GM21390 (cell line): ENCODE measurements around the gene OR2B2.
A peak's percentile ranks its signal among the peaks of the same experiment; 100 is the strongest.
"Not testable (repeated sequence)": the region's sequence is repeated elsewhere in the genome, so short reads cannot be mapped to it uniquely, and the experiment has no call there.

Experiments
- ATAC-seq: cut with Tn5 transposase; IDR thresholded peaks from one replicate; pipeline ENCODE4 v1.9.1; 2021; ENCODE audit not compliant: unreplicated experiment

The OR2B2 gene

DNA sequence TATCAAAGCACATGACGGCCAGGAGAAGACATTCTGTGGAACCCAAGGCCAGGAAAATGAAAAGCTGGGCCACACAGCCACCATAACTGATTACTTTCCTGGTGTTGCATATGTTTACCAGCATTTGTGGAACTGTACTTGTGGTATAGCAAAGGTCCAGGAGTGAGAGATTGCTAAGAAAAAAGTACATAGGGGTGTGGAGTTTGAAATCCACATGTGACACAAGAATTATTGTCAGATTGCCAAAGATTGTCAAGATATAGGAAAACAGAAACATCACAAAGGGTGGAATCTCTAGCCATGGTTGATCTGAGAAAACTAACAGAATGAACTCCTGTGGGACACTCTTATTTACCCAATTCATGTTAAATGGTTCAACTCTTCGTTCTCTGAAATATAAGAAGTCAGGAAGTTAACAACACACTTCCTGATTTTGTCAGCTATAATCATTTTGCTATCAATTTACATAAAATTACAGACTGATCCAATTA is at the start of gene OR2B2:
Gene OR2B2 (minus strand): TSS at position 441 of the 491 bp plus-strand sequence. CDS start 77 bp downstream, at position 364.
- ATAC-seq = no peak

DNA sequence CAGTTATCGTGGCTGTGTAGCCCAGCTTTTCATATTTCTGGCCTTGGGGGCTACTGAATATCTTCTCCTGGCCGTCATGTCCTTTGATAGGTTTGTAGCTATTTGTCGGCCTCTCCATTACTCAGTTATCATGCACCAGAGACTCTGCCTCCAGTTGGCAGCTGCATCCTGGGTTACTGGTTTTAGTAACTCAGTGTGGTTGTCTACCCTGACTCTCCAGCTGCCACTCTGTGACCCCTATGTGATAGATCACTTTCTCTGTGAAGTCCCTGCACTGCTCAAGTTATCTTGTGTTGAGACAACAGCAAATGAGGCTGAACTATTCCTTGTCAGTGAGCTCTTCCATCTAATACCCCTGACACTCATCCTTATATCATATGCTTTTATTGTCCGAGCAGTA is 45.3 kb upstream of the OR2B2 start:
- ATAC-seq = no peak

DNA sequence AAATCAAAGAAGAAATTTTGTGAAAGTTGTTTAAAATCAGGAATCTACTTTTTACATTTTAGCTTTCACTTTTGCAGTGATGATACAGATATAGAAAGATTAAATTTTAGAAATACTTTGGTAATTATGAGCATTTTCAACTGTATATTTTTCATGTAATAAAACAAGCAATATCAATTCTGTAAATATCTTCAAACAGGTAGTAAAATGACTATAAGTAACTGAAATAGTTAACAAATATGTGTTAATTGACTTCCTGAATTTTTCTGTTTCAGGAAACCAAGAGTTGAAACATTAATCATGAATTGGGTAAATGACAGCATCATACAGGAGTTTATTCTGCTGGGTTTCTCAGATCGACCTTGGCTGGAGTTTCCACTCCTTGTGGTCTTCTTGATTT is 44.7 kb upstream of the OR2B2 start, which contains the start of gene OR2B6:
Gene OR2B6 (plus strand): TSS at position 301 of the 400 bp plus-strand sequence. CDS start 0 bp downstream, at position 301.
- no peak for ATAC-seq

DNA sequence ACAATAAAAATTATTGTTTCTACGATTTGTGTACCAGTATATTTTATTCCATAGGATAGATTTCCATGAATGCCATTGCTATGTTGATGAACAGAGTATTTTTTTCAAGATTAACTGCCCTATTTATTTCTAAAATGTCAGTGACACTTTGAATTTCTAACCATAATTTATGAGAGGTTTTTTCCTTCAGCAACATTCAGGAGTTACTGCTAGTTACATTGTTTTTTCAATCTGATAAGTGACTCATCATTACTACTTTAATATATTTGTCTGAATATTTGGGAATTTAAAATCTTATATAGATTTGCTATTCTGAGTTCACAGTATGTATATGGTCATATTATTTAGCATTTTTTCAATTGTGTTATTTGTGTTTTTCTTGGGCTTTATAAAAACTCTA is 38.8 kb upstream of the OR2B2 start:
- no peak for ATAC-seq

DNA sequence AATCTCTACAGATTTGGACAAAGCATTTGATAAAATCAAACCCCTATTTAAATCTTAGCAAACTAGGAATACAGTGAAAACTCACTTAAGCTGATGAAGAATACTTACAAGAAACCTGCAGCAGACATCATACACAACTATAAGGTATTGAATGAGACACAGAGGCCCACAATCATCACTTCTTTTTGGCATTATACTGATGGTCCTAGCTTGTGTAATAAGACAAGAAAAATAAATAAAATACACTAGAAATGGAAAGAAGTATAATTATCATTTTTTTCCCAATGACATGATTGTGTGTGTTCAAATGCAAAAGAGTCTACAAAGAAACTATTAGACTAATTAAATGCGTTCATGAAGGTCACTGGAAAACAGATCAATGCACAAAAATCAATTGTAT is 36.0 kb upstream of the OR2B2 start:
- ATAC-seq = no peak

DNA sequence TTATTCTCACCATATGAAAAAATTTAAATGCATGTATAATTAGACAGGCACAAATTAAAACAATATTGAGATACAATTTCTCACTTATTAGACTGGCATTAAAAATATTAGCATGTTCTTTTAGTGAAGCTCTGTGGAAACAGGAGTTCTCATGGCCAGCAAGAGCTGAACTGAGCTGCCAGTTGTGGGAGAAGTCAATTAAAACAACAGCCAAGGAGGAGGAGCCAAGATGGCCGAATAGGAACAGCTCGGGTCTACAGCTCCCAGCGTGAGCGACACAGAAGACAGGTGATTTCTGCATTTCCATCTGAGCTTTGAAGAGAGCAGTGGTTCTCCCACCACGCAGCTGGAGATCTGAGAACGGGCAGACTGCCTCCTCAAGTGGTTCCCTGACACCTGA is 30.9 kb upstream of the OR2B2 start:
- not testable (repeated sequence) for ATAC-seq

DNA sequence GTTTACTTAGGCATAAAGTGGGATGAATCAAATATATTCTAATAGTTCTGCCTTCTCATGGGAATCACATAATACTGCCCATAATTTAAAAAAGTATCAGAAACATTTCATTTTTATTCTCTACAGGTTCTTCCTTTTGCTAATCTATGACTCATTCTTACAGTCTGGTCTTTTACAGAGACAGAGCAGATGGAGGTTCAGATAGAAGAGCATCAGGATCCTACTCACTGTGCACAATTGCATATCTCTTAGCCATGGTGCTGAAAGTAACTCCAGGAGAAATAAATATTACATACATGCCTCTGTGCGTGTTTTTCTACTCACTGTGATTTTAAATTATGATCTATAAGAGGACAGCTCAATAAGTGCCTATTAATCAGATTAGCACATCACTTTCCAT is 28.6 kb upstream of the OR2B2 start:
- no peak for ATAC-seq

DNA sequence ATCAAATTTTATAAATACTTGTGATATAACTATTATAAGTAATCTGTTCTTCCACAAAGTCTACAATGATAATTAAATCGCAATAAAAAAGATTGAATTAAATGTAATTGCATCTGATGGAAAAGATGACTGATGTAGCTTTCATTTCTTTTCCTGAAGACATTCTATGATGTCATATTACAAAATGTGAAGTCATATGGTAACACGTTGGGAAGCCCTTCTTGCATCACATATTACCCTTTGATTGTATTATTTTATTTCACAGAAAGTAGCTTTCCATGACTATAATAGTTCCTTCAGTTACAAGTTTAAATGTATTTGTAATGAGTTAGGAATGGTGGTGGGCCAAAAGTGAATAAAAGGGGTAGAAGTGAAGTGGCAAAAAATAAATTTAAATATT is 19.0 kb upstream of the OR2B2 start:
- no peak for ATAC-seq

DNA sequence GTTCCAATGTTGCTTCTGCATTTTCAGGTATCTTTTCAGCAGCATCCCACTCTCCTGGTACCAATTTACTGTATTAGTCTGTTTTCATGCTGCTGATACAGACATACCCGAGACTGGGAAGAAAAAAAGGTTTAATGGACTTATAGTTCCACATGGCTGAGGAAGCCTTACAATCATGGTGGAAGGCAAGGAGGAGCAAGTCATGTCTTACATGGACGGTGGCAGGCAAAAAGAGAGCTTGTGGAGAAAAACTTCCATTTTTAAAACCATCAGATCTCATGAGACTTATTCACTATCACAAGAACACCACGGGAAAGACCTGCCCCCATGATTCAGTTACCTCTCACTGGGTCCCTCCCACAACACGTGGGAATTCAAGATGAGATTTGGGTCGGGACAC is 17.7 kb upstream of the OR2B2 start:
- not testable (repeated sequence) for ATAC-seq

DNA sequence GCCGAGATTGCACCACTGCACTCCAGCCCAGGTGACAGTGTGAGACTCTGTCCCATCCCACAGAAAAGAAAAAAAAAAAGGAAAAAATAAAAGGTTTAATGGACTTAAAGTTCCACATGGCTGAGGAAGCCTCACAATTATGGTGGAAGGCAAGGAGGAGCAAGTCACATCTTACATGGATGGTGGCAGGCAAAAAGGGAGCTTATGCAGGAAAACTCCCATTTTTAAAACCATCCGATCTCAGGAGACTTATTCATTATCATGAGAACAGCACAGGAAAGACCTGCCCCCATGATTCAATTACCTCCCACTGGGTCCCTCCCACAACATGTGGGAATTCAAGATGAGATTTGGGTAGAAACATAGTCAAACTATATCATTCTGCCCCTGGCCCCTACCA is 15.8 kb upstream of the OR2B2 start:
- not testable (repeated sequence) for ATAC-seq

DNA sequence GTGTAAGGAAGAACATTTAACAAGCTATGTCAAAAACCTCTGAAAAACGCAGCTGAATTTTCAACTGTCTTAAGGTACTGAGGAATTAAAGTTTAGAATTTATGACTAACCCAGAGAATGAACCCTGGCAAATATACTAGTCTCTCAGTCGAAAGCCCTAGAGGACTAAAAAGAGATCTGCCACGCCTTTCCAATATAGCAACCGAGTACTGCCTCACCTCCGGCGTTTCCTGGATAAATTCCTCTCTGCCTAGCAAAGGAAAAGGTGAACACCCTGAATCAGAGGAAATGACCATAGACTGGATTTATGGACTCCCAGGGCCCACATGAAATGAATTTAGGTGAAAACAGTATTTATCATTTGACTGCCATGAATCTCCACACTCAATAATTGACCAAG is 12.0 kb upstream of the OR2B2 start:
- ATAC-seq = no peak

DNA sequence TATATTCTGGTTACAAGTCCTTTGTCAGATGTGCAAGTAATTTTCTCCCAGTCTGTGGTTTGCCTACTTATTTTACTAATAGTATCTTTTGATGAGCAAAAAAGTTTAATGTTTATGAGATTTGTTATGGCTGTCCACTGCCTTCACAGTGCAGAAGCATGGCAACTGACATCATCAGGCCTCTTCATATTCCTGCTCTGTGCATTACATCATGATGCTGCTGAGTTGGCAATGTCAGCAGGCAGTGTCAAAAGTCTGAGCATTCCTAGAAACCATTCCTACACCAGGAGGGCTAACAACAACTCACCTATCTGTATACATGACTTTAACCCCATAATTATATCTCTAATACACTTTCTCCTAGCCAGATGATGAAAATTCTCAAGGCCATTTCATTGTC is 10.8 kb upstream of the OR2B2 start:
- no peak for ATAC-seq

DNA sequence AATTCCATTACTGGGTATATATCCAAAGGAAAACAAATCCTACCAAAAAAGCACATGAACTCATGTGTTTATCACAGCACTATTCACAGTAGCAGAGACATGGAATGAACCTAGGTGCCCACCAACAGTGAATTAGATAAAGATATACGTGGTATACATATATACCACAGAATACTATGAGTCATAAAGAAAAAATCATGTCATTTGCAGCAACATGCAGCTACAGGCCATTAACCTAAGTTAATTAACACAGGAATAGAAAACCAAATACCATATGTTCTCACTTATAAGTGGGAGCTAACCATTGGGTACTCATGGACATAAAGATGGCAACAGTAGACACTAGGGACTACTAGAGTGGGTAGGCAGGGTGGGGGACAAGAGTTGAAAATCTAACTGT is 4.2 kb downstream of the OR2B2 start:
- ATAC-seq = no peak

DNA sequence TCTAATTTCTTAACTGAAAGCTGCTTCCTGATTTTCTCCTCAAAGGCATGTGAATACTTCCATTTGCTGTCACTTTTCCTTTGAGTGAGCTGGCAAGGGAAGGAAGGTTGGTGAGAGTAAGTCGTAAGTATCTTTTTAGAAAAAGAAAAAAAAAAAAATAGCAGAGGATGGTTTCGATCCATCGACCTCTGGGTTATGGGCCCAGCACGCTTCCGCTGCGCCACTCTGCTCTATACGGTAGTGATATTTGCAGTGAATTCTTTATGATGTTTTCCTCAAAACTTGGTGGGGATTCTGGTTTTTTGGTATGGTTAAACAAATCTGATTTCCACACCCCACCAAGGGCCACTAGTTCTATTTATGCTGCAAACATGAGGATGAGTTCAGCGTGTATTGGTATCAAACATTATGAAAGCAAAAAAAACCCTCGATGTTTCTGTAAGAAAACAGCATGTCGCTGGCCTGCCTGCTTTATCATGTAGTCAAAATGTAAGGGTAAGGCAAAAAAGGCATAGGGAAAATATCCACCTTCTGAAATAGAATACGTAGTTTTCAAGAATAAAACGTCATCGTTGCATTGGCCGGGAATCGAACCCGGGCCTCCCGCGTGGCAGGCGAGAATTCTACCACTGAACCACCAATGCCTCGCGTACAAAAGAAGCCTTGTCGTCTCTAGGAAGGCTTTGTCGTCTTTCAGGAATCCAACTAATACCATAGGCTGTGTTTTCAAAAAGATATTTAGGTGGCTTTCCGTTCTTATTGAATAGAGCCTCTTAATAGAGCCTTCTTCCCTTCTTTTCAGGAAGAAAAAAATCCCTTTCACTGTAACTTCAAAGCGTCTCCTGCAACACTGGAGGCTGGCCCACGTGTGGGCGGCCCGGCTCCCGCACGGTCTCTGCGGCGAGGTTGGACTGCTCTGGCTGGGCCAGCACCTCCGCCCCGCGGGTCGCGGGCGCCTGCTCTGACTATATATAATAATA is 9.6 kb downstream of the OR2B2 start:
- peak; percentile 74 for ATAC-seq

DNA sequence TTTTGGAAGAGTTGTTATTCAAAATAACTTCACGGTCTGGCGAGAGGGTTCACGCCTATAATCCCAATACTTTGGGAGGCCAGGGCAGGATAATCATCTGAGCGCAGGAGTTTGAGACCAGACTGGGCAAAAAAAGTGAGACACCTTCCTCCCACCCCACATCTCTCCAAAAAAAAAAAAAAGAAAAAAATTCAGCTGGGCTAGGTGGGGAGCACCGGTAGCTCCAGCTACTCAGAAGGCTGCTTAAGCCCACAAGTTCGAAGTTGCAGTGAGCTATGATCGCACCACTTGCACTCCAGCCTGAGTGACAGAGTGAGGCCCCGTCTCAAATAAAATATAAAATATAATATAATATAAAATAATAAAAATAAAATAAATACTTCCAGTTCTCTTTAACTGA is 10.4 kb downstream of the OR2B2 start:
- ATAC-seq = no peak

DNA sequence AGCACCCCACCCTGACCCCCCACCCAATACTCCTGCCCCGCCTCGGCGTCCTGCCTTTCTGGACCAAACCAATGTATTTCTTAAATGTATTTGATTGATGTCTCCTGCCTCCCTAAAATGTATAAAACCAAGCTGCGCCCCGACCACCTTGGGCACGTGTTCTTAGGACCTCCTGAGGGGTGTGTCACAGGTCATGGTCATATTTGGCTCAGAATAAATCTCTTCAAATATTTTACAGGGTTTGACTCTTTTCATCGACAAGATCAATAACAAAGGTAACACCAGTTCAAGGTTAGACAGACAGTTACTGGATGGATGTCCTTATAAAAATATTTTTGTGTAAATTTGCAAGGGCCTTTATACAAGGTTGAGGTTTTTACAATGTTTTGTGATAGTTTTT is 12.0 kb downstream of the OR2B2 start:
- ATAC-seq = not testable (repeated sequence)

DNA sequence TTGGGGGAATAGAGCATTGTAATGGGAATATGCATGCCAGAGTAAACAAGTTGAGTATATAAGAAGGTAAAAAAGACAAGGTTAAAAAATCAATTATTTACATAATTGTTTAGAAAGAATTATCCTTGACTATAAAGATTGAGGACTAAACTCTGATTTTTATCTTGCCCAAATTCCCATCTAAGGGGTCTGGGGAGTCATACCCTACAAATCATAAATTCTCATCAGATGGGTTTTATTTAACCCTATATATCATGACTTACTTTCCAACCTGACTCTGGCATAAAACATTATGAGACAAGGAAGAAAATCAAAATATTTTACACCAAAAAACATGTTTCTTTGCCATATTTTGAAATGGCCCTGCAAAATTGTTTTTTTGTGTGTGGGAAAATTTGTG is 12.7 kb downstream of the OR2B2 start:
- no peak for ATAC-seq

DNA sequence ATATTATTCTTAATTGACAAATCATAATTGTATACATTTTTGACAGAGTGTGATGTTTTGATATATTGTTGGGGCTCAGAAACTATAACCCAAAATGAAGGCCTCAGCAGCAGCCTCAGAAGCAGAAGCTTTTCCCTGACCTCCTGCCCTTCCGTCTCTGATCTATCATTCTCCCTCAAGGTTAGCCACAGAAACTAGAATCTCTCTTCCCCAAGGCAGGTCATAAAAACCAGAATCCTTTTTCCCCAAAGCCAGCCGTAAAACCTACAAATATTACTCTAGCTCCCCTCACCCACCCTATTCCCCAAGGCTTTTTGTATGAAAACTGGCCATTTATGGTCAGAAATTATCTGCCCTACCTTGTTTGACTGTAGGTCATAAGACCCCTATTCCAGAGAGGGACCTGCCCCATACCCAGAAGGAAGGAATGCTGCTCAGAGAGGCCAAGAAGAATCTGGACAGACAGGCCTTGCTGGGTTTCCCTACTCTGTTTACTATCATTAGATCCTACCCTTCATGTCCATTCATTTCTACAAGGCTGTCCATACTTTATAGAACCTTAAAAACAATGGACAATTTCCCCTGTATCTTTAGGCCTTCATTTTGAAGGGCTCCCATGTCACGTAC is 14.5 kb downstream of the OR2B2 start:
- no peak for ATAC-seq

DNA sequence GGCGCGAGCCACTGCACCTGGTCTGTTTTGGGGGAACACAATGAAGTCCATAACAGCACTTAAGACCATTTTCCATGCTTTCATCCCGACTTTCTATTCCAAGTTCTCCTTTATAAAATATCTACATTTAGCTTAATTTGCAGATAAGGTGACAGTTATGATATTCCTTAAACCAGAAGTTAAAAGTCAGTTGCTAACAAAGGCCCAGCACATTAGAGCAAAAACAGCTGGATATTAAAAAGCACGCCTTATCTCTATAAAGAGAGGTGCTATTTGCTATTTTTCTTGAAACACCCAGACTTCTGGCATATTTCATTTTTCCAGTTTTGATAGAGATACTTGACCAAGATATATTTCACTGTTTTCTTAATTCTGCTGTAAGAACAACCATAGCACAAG is 15.8 kb downstream of the OR2B2 start:
- ATAC-seq = no peak

DNA sequence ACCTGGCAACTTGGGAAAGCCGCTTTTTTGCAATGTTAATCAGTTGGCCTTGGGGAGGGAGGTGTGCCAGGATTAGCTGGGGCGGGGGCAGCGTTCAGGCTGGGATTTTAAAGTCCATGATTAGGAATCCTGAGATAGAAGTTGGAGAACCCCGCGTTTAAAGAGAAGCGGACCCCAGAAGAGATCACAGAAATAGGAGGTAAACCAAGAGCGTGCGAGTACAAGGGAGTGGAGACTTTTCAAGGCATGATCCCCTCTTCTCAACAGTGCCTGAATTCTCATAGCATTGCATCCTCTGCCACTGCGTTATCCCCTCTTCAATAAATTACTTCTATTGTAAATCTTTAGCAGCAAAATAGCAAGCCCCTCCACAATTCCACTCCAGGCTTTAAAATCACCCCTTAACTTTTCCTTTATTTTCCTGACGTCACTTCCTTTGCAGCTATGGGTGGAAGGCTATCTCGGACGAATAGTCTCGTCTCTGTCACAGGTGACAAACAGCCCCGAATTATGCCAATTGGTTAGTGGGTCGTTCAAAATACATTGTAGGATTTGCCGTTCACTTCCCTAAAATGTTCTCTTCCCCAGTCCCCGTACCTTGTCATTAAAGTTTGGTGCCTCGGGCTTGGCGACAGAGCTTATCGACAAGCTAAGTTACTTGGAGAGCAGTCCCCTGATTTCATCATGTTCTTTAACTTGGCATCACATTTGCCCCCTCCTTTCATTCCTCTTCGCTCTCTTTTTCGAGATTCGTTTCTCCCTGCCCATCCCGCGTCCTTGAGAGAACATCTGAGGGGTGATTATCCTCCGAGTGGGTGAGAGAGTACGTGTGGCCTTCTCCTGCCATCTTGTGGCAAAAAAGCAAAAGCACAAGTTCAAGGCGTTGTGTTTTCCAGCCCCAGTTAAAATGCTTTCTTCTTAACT is 17.1 kb downstream of the OR2B2 start:
- no peak for ATAC-seq
